OCI-LY3 (cell line): ENCODE measurements around the gene TLDC2.

Experiments used
- EZH2phosphoT487 ChIP-seq: fragments of 200-600 bp; shearing (Covaris generic); IDR thresholded peaks from 2 replicates; pipeline ENCODE4 v1.6.1; 2018; ENCODE audit warnings: antibody characterized with exemption, mixed run types, low read depth
- TF ChIP-seq, protein P1 (sequence below): fragments of 200-600, 300-600 bp; sonication (generic); IDR thresholded peaks from 2 replicates; pipeline ENCODE4 v1.5.1; 2014; ENCODE audit warnings: antibody characterized with exemption, low read length, low read depth

DNA sequence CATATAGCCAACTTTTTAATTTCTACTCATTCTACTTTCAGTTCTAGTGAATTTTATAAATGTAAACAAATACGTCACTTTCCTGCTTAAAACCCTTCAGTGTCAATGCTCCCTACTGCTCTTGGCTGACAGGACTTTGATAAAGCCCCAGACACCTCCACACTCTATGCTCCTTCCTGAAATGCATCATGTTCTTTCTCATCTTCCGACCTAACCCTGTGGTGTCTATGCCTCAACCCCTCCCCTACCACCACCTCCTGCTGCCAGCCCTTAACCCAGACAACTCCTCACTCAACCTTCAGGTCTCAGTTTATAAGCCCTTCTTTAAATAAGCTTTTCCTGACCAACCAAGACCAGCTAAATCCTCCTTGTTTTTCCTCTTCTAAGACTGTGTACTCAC is 19.1 kb downstream of the TLDC2 start:
- TF ChIP-seq, protein P1, sequence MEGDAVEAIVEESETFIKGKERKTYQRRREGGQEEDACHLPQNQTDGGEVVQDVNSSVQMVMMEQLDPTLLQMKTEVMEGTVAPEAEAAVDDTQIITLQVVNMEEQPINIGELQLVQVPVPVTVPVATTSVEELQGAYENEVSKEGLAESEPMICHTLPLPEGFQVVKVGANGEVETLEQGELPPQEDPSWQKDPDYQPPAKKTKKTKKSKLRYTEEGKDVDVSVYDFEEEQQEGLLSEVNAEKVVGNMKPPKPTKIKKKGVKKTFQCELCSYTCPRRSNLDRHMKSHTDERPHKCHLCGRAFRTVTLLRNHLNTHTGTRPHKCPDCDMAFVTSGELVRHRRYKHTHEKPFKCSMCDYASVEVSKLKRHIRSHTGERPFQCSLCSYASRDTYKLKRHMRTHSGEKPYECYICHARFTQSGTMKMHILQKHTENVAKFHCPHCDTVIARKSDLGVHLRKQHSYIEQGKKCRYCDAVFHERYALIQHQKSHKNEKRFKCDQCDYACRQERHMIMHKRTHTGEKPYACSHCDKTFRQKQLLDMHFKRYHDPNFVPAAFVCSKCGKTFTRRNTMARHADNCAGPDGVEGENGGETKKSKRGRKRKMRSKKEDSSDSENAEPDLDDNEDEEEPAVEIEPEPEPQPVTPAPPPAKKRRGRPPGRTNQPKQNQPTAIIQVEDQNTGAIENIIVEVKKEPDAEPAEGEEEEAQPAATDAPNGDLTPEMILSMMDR, result no peak
- no peak for TF ChIP-seq EZH2phosphoT487
